WTC11 (cell line): ENCODE data around the gene TCEANC. TPM values are rescaled to one million over a fixed set of nuclear protein-coding genes. Genes with fewer than 3 reads are reported as not detected.

Source experiments
- ATAC-seq: fragments of 200-7000 bp; cut with Tn5 transposase; 2 replicates; pipeline ENCODE4 v1.10.0; 2021; ENCODE audit warnings: mild to moderate bottlenecking, moderate library complexity
- CTCF ChIA-PET: fragments of 300-600 bp; sonication (Branson Sonifier 250); formaldehyde crosslinking; loops from one replicate; lab custom pipeline; 2021; ENCODE audit warnings: antibody characterized with exemption; lab: Charles Lee
- POLR2A ChIA-PET: fragments of 350-600 bp; sonication (Branson Sonifier 250); formaldehyde crosslinking; loops from one replicate; lab custom pipeline; 2021; ENCODE audit warnings: antibody characterized with exemption; lab: Charles Lee
- DNase-seq: peaks from one replicate; pipeline ENCODE4 v3.0.0; 2021; ENCODE audit warnings: low spot score
- H3K27ac Mint-ChIP-seq: 2 replicates; pipeline ENCODE4 v1.8.0; 2021; ENCODE audit warnings: mixed read lengths
- H3K27me3 Mint-ChIP-seq: 2 replicates; pipeline ENCODE4 v1.8.0; 2021; ENCODE audit warnings: low read depth, mild to moderate bottlenecking, moderate library complexity, mixed read lengths
- H3K36me3 Mint-ChIP-seq: 2 replicates; pipeline ENCODE4 v1.8.0; 2021; ENCODE audit warnings: mixed read lengths
- H3K4me1 Mint-ChIP-seq: 2 replicates; pipeline ENCODE4 v1.8.0; 2022; ENCODE audit warnings: mixed read lengths
- H3K4me3 Mint-ChIP-seq: 2 replicates; pipeline ENCODE4 v1.8.0; 2021; ENCODE audit warnings: mild to moderate bottlenecking, moderate library complexity, mixed read lengths
- H3K9me3 Mint-ChIP-seq: 2 replicates; pipeline ENCODE4 v1.8.0; 2021; ENCODE audit warnings: mixed read lengths
- ATF1 ChIP-seq: sonication (generic); formaldehyde crosslinking; IDR thresholded peaks from 2 replicates; pipeline ENCODE4 v1.8.1; 2023; ENCODE audit warnings: mild to moderate bottlenecking, moderate library complexity, missing genetic modification reagents
- CDX4 ChIP-seq: fragments of 250-450 bp; sonication (Bioruptor Pico); IDR thresholded peaks from 2 replicates; pipeline ENCODE4 v1.9.0; 2021; ENCODE audit warnings: moderate library complexity, mild to moderate bottlenecking, inconsistent platforms, borderline replicate concordance
- ERG ChIP-seq: fragments of 250-450 bp; sonication (Bioruptor Pico); IDR thresholded peaks from 2 replicates; pipeline ENCODE4 v1.8.0; 2021; ENCODE audit warnings: mild to moderate bottlenecking
- ESRRA ChIP-seq: sonication (generic); formaldehyde crosslinking; IDR thresholded peaks from 2 replicates; pipeline ENCODE4 v1.8.1; 2022; ENCODE audit warnings: mild to moderate bottlenecking, missing genetic modification reagents, borderline replicate concordance
- FOXJ3 ChIP-seq: sonication (generic); formaldehyde crosslinking; IDR thresholded peaks from 2 replicates; pipeline ENCODE4 v1.9.0; 2021; ENCODE audit warnings: missing genetic modification reagents, mild to moderate bottlenecking, borderline replicate concordance
- FOXK1 ChIP-seq: sonication (generic); formaldehyde crosslinking; IDR thresholded peaks from 2 replicates; pipeline ENCODE4 v1.8.0; 2022; ENCODE audit warnings: mild to moderate bottlenecking, moderate library complexity, missing genetic modification reagents
- GTF2I ChIP-seq: fragments of 250-450 bp; sonication (Bioruptor Pico); conservative IDR thresholded peaks from 2 replicates; pipeline ENCODE4 v1.4.0; 2021; ENCODE audit warnings: mild to moderate bottlenecking
- HMGA2 ChIP-seq: fragments of 250-450 bp; sonication (Bioruptor Pico); IDR thresholded peaks from 2 replicates; pipeline ENCODE4 v1.4.0; 2021; ENCODE audit warnings: mild to moderate bottlenecking, moderate library complexity
- JUN ChIP-seq: sonication (generic); formaldehyde crosslinking; IDR thresholded peaks from 2 replicates; pipeline ENCODE4 v1.8.0; 2023; ENCODE audit warnings: mild to moderate bottlenecking, missing genetic modification reagents
- MYBL2 ChIP-seq: sonication (generic); formaldehyde crosslinking; IDR thresholded peaks from 2 replicates; pipeline ENCODE4 v1.8.1; 2023; ENCODE audit warnings: mild to moderate bottlenecking, moderate library complexity, missing genetic modification reagents
- NFE2L1 ChIP-seq: sonication (generic); formaldehyde crosslinking; IDR thresholded peaks from 2 replicates; pipeline ENCODE4 v1.8.1; 2023; ENCODE audit warnings: missing genetic modification reagents
- NR2C2 ChIP-seq: sonication (generic); formaldehyde crosslinking; IDR thresholded peaks from 2 replicates; pipeline ENCODE4 v1.8.0; 2022; ENCODE audit warnings: mild to moderate bottlenecking, missing genetic modification reagents
- OVOL2 ChIP-seq: fragments of 250-450 bp; sonication (Bioruptor Pico); IDR thresholded peaks from 2 replicates; pipeline ENCODE4 v1.9.0; 2021; ENCODE audit warnings: mild to moderate bottlenecking, borderline replicate concordance
- SOX15 ChIP-seq: fragments of 250-450 bp; sonication (Bioruptor Pico); IDR thresholded peaks from 2 replicates; pipeline ENCODE4 v1.9.0; 2021; ENCODE audit warnings: mild to moderate bottlenecking
- TEAD1 ChIP-seq: sonication (generic); formaldehyde crosslinking; IDR thresholded peaks from 2 replicates; pipeline ENCODE4 v1.8.0; 2022; ENCODE audit warnings: mild to moderate bottlenecking, missing genetic modification reagents
- ZBTB21 ChIP-seq: sonication (generic); formaldehyde crosslinking; IDR thresholded peaks from 2 replicates; pipeline ENCODE4 v1.8.1; 2023; ENCODE audit warnings: mild to moderate bottlenecking, missing genetic modification reagents, borderline replicate concordance
- ZBTB43 ChIP-seq: sonication (generic); formaldehyde crosslinking; IDR thresholded peaks from 2 replicates; pipeline ENCODE4 v1.8.1; 2023; ENCODE audit warnings: mild to moderate bottlenecking, missing genetic modification reagents
- ZNF121 ChIP-seq: sonication (generic); formaldehyde crosslinking; IDR thresholded peaks from 2 replicates; pipeline ENCODE4 v1.8.0; 2023; ENCODE audit warnings: missing genetic modification reagents
- ZNF219 ChIP-seq: sonication (generic); formaldehyde crosslinking; IDR thresholded peaks from 2 replicates; pipeline ENCODE4 v1.8.0; 2023; ENCODE audit warnings: missing genetic modification reagents, mild to moderate bottlenecking, borderline replicate concordance
- ZNF232 ChIP-seq: sonication (generic); formaldehyde crosslinking; IDR thresholded peaks from 2 replicates; pipeline ENCODE4 v1.8.0; 2022; ENCODE audit warnings: mild to moderate bottlenecking, missing genetic modification reagents
- ZNF396 ChIP-seq: fragments of 250-450 bp; sonication (Bioruptor Pico); IDR thresholded peaks from 2 replicates; pipeline ENCODE4 v1.8.0; 2021; ENCODE audit warnings: mild to moderate bottlenecking, moderate library complexity, borderline replicate concordance
- total RNA-seq: library from RNA; stranded (reverse); gene quantifications from 3 replicates; pipeline ENCODE4 v1.2.3, GENCODE V29; 2021
- TF ChIP-seq, protein P1 (sequence below): sonication (generic); formaldehyde crosslinking; IDR thresholded peaks from 2 replicates; pipeline ENCODE4 v1.8.0; 2022; ENCODE audit warnings: mild to moderate bottlenecking, missing genetic modification reagents
- TF ChIP-seq, protein P2 (sequence below): sonication (generic); formaldehyde crosslinking; IDR thresholded peaks from 2 replicates; pipeline ENCODE4 v1.8.1; 2022; ENCODE audit warnings: missing genetic modification reagents, borderline replicate concordance
- TF ChIP-seq, protein P3 (sequence below): sonication (generic); formaldehyde crosslinking; IDR thresholded peaks from 2 replicates; pipeline ENCODE4 v1.8.1; 2022; ENCODE audit warnings: low read depth, missing genetic modification reagents, borderline replicate concordance
- TF ChIP-seq, protein P4 (sequence below): sonication (generic); formaldehyde crosslinking; IDR thresholded peaks from 2 replicates; pipeline ENCODE4 v1.8.1; 2023; ENCODE audit warnings: mild to moderate bottlenecking, missing genetic modification reagents, moderate library complexity
- TF ChIP-seq, protein P5 (sequence below): fragments of 250-450 bp; sonication (Bioruptor Pico); conservative IDR thresholded peaks from 2 replicates; pipeline ENCODE4 v1.9.0; 2021; ENCODE audit warnings: mild to moderate bottlenecking

The TCEANC gene
- total RNA-seq, 1 experiment from 2014 or later: 2.0 TPM

GRCh38 chrX:13694983-13695382, 42.0 kb downstream of the TCEANC start:
- H3K36me3 Mint-ChIP-seq: no peaks in the 10 kb centered on the region
- TF ChIP-seq CDX4 (CRISPR knock-in tag) (no peak), HMGA2 (CRISPR knock-in tag) (no peak), ATF1 (CRISPR knock-in tag) (no peak), FOXJ3 (no peak), MYBL2 (no peak), ZNF396 (CRISPR knock-in tag) (no peak), FOXK1 (CRISPR knock-in tag) (no peak), ZNF121 (CRISPR knock-in tag) (no peak), NFE2L1 (CRISPR knock-in tag) (no peak), ZBTB43 (CRISPR knock-in tag) (no peak), ERG (CRISPR knock-in tag) (no peak), ESRRA (no peak), SOX15 (CRISPR knock-in tag) (no peak), GTF2I (no peak)
- TF ChIP-seq, protein P1, sequence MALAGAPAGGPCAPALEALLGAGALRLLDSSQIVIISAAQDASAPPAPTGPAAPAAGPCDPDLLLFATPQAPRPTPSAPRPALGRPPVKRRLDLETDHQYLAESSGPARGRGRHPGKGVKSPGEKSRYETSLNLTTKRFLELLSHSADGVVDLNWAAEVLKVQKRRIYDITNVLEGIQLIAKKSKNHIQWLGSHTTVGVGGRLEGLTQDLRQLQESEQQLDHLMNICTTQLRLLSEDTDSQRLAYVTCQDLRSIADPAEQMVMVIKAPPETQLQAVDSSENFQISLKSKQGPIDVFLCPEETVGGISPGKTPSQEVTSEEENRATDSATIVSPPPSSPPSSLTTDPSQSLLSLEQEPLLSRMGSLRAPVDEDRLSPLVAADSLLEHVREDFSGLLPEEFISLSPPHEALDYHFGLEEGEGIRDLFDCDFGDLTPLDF: no peak
- TF ChIP-seq, protein P2, sequence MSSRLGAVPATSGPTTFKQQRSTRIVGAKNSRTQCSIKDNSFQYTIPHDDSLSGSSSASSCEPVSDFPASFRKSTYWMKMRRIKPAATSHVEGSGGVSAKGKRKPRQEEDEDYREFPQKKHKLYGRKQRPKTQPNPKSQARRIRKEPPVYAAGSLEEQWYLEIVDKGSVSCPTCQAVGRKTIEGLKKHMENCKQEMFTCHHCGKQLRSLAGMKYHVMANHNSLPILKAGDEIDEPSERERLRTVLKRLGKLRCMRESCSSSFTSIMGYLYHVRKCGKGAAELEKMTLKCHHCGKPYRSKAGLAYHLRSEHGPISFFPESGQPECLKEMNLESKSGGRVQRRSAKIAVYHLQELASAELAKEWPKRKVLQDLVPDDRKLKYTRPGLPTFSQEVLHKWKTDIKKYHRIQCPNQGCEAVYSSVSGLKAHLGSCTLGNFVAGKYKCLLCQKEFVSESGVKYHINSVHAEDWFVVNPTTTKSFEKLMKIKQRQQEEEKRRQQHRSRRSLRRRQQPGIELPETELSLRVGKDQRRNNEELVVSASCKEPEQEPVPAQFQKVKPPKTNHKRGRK (CRISPR knock-in tag): no peak
- DNase-seq (no peak), ATAC-seq (no peak)
- H3K27me3 Mint-ChIP-seq: no peaks in the 10 kb centered on the region
- H3K27ac Mint-ChIP-seq: peak overlapping the region; percentile 28
- H3K9me3 Mint-ChIP-seq: no peaks in the 10 kb centered on the region
- no peak overlapping the region for H3K4me3 Mint-ChIP-seq
- CTCF ChIA-PET: no interaction called here
- POLR2A ChIA-PET: no interaction called here
- peaks cover 38% of the 10 kb centered on the region for H3K4me1 Mint-ChIP-seq

GRCh38 chrX:13695601-13696115, 42.7 kb downstream of the TCEANC start:
- CTCF ChIA-PET: no interaction called here
- Mint-ChIP-seq H3K4me1 (peaks cover 32% of the 10 kb centered on the region), H3K36me3 (no peaks in the 10 kb centered on the region), H3K27me3 (no peaks in the 10 kb centered on the region), H3K9me3 (no peaks in the 10 kb centered on the region), H3K4me3 (no peak overlapping the region), H3K27ac (no peak overlapping the region)
- DNase-seq (no peak), ATAC-seq (no peak)
- POLR2A ChIA-PET: no interaction called here
- TF ChIP-seq TEAD1 (CRISPR knock-in tag) (no peak), ZNF232 (CRISPR knock-in tag) (no peak), ZBTB21 (no peak), ZNF121 (CRISPR knock-in tag) (no peak), OVOL2 (CRISPR knock-in tag) (no peak), NR2C2 (CRISPR knock-in tag) (no peak), JUN (CRISPR knock-in tag) (no peak), ZNF219 (CRISPR knock-in tag) (no peak)
- TF ChIP-seq, protein P3, sequence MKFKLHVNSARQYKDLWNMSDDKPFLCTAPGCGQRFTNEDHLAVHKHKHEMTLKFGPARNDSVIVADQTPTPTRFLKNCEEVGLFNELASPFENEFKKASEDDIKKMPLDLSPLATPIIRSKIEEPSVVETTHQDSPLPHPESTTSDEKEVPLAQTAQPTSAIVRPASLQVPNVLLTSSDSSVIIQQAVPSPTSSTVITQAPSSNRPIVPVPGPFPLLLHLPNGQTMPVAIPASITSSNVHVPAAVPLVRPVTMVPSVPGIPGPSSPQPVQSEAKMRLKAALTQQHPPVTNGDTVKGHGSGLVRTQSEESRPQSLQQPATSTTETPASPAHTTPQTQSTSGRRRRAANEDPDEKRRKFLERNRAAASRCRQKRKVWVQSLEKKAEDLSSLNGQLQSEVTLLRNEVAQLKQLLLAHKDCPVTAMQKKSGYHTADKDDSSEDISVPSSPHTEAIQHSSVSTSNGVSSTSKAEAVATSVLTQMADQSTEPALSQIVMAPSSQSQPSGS: no peak
- TF ChIP-seq, protein P4, sequence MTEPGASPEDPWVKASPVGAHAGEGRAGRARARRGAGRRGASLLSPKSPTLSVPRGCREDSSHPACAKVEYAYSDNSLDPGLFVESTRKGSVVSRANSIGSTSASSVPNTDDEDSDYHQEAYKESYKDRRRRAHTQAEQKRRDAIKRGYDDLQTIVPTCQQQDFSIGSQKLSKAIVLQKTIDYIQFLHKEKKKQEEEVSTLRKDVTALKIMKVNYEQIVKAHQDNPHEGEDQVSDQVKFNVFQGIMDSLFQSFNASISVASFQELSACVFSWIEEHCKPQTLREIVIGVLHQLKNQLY (CRISPR knock-in tag): no peak
- TF ChIP-seq, protein P5, sequence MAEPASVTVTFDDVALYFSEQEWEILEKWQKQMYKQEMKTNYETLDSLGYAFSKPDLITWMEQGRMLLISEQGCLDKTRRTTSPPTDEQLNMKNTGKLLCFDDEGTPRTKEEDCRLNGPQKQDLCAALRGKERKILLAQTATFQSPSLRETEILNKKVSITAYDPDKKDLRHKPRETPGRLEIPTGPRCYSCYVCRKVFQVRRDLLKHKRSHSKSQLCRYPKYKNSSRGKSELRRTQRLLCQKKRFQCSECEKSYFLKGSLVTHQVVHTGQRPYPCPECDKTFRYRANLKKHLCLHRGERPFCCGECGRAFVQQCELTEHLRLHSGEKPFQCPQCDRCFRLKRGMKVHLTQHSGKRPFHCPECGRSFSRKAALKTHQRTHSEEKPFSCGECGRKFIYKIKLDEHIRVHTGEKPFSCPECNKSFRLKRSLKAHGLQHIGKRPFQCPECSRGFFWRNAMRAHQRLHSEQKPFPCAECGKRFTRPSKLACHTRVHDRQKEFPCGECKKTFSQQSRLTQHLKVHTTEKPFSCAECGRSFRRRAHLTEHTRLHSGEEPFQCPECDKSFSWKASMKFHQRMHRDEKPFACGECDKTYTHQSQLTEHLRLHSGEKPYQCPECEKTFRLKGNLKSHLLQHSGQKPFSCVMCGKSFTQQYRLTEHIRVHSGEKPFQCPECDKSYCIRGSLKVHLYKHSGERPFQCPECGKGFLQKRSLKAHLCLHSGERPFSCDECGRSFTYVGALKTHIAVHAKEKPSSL (CRISPR knock-in tag): no peak
